ENCODE measurements around the gene C19orf47.
A peak's percentile ranks its signal among the peaks of the same experiment; 100 is the strongest.

The C19orf47 gene

DNA sequence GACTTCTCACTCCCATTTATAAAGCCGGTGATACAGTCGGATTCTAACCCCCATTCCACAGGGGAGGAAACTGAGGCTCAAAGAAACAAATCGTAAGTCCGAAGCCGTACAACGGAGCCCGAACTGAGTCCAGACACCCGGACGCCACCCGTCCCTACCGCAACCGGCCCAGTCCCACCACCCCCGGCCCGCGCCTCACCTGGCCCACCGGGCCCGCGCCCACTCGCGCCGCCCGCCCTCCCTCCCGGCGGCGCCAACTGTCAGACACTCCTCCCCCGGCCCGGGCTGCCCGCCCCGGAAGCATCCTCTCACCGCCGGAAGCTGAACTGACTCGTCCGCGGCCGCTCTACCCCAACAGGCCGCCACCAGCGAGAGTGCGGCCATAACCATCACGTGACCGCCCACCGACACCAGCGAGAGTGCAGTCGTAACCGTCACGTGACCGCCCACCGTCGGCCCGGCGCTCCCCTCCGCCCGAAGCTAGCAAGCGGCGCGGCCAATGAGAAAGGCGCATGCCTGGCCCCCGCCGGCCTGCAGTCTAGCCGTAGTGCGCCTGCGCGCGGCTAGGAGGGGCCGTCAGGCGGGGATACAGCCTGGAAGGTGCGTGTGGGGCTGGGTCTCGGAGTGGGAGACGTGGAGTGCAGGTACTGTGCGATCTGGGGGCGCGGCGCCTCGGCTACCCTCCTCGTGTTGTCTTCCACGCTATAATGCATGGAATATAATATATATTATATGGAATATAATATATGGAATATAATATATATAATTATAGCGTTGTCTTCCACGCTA is at the start of gene C19orf47, which contains the start of gene PLD3:
TSS of gene C19orf47 (minus strand) at position 273 of the 789 bp plus-strand sequence. CDS start 6,540 bp downstream, outside the sequence.
TSS of gene PLD3 (plus strand) at position 571 of the 789 bp plus-strand sequence. CDS start 17,789 bp downstream, outside the sequence.
- DNase-seq, result peak; percentile 100

GRCh38 chr19:40397568-40397906 is 49.3 kb upstream of the C19orf47 start:
- DNase-seq, result no peak

- DNase-seq, result no peak
Measured at GRCh38 chr19:40396886-40397567, 48.8 kb upstream of the C19orf47 start.

GRCh38 chr19:40395956-40396355 is 47.8 kb upstream of the C19orf47 start:
- DNase-seq, result no peak

- no peak for DNase-seq
Measured at GRCh38 chr19:40394816-40395210, 46.6 kb upstream of the C19orf47 start.

DNA sequence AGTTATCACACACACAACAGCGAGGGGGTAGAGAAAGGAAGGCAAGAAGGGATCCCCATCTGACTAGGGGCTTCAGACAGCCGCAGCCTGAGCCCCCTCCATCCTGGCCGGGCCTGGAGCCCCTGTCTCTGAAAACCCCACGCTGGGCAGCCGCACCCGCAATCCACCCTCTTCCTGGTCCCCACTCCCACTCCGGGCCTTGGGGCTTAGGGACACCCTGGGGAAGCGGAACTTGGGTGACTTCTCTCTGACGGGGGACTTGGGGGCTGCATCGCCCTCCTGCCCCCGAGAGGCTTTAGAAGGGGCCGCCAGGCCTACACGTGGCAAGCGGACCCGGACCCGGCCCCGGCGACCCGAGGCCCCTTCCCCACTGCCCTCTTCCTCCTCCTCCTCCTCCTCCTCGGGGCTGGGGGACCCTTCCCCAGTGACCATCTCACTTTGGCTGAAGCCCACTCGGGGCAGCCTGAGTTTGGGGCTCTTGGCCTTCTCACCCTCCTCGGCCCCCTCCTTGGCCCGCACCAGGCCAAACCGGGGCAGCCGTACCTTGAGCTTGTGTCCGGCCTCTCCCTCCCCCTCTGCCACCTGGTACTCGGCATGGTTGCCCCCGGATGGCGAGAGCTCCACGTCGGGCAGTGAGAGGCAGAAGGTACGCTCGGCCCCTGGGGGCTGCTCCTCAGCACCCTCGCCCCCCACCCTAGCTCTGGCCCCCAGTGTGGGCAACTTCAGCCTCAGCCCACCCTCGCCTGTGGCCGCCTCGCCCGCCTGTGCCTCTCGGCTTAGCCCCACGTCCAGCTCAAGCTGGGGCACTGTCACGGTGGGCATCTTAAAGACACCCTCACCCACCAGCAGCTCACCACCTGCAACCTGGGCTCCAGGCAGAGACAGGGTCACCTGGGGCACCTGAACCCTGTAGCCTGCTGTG is 46.0 kb upstream of the C19orf47 start:
- DNase-seq, result no peak

- no peak for DNase-seq
Measured at GRCh38 chr19:40392894-40393517, 44.8 kb upstream of the C19orf47 start.

GRCh38 chr19:40392123-40392522 is 43.9 kb upstream of the C19orf47 start:
- DNase-seq, result no peak

GRCh38 chr19:40390084-40390742 is 42.0 kb upstream of the C19orf47 start, which contains the start of gene HIPK4:
Gene HIPK4, minus strand, starts transcription at chr19:40390181. Its CDS starts 279 bp downstream, at chr19:40389902.
- DNase-seq, result no peak

DNA sequence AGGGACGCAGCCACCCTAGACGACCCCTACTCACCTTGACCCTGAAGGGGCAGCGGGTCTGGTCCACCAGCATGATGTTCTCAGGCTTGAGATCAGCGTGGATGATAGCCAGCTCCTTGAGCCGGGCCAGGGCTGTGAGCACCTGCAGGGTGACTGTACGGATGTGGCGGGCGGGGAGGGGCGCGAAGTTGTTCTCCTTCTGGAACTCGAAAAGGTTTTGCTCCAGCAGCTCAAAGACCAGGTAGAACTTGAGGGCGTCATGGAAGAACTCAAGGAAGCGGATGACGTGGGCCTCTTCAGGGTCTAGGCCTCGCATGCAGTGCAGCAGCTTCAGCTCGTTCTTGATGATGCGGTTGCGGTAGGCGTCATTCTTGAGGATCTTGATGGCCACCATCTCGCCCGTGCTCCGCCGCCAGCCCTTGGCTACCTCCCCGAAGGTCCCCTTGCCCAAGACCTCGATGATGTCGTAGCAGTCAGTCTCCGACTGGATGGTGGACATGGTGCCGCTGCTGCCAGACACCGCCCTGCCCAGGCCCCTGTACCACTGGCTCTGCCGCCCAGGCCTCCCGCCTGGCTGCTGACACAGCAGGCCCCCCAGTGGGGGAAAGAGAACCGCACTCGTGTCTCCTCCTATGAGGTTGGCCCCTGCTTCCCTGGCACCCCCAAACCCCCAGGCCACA is 41.3 kb upstream of the C19orf47 start:
- no peak for DNase-seq

- DNase-seq, result no peak
Measured at GRCh38 chr19:40388481-40388880, 40.3 kb upstream of the C19orf47 start.

DNA sequence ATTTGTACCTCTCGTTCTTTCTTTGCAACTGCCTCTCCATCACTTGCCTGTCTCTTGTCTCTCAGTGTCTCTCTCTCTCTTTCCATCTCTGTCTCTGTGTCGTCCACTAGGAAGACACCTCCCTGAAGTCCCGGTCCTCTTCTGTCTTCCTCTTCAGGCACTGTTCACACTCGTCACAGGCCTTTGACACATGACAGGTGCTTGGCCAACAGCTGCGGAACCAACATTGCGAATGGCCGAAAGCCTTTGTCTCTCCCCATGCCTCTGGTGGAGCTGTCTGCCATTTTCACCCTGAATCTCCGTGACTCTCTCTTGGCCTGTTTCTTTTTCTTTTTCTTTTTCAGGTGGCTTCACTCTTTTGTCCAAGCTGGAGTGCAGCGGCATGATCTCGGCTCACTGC is 39.0 kb upstream of the C19orf47 start:
- no peak for DNase-seq

DNA sequence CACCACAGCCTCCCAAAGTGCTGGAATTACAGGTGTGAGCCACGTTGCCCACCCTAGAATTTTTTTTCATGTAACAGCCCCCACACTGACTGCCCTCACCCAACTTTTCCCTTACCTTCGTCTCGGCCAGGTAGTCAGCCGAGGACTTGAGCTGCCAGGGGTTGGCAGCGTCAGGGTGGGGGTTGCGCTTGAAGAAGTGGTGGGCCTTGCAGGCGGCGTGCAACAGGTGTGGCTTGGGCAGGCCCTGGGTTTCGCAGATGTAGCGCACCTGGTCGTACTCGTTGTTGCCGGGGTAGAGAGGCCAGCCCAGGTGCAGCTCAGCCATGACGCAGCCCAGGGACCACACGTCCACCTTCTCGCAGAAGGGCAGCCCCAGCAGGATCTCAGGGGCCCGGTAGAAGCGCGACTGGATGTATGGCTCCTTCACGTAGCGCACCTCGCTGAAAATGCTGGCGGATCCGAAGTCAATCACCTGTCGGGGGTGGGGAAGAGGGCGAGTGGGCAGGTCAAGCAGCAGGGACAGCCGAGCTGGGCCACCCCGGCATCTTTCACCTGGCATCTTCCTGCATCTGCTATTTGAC is 35.6 kb upstream of the C19orf47 start:
- DNase-seq, result no peak

DNA sequence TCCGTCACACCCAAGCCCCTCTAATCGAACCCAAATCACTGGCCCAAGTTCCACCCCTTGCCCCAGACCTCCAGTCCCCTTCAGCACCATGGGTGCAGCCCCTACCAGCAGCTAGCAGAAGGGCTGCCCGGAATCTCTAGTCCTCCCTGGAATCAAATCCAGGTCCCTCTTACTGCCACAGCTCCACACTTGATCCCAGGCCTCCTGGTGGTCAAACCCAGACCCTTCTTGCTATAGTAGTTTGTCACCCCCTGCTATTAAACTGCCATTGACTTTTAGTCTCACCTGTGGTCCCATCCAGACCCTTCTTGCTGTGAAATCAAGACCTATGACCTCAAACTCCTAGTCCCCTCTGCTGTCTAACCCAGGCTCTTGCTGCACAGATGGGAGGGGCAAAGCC is 33.1 kb upstream of the C19orf47 start:
- no peak for DNase-seq

DNA sequence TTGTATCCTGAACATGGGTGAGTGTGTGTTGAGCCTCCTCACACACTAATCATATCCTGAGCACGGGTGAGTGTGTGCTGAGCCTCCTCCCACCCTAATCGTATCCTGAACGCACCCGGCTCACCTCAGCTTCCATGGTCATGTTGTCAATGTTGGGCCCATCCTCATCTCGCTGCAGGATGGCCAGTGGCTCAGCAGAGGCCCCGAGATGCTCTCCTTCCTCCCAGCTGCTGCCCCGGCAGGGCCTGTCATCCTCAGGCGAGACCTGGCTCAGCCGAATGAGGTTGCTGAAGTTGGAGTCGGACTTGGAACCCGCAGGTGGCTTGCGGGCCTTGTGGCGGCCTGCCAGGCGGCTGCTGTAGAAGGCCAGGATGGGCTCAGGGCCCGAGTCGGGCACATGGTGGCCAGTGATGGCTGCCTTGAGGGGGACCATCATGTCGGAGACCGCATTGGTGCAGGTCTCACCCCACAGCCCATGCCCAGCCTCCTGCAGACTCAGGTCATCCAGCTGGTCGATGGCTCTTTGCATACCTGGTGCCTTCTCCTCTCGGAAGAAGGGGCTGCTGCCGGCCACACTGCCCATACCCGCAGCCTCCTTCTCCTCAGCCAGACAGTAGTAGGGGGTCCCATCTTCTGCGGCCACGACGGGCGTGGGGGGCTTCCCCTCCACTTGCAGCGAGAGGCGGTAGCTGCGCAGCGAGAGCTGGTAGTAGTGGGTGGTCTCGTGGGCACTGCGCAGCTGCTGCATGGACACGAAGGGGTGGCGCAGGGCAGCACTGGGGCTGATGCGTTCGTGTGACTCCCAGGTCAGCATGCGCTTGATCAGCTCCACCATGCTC is 32.2 kb upstream of the C19orf47 start:
- DNase-seq, result no peak

GRCh38 chr19:40379446-40380198 is 31.4 kb upstream of the C19orf47 start:
- no peak for DNase-seq

GRCh38 chr19:40378509-40378908 is 30.3 kb upstream of the C19orf47 start:
- DNase-seq, result no peak

GRCh38 chr19:40377876-40378385 is 29.7 kb upstream of the C19orf47 start:
- no peak for DNase-seq

DNA sequence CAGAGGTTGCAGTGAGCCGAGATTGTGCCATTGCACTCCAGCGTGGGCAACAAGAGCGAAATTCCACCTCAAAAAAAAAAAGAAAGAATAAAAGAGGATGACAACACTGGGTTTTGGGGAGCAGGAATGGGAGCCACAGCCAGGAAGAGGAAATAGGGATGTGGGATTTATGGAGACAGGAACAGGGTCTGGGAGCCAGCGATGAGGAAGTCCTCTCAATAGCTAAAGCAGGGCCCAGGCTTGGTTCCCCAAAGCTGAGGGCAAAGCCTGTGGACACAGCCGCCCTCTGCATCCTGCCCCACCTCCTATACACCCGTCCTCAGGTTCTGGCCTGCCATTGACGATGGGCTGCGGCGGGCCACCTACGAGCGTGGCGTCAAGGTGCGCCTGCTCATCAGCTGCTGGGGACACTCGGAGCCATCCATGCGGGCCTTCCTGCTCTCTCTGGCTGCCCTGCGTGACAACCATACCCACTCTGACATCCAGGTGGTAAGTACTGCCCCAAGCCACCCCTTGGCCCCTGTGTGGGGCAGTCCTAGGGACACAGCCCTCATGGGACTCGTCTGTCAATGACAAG is 28.2 kb upstream of the C19orf47 start:
- DNase-seq, result no peak

Data from stimulated activated CD4-positive, alpha-beta T cell treated with anti-CD3 and anti-CD28 coated beads, Interleukin-1b, Interleukin-23, amount 100 ng/mL, for 48 hours (primary cell).